SIG-M5 treated with dmso at 0.1 percent for 504 hours (cell line): Measurements from ENCODE around the gene NEXN.
A peak's percentile ranks its signal among the peaks of the same experiment; 100 is the strongest.

ENCODE experiments used
- DNase-seq: peaks from one replicate; lab custom pipeline; 2025; ENCODE audit not compliant: unreplicated experiment; lab: John Stamatoyannopoulos, UW

The NEXN gene

DNA sequence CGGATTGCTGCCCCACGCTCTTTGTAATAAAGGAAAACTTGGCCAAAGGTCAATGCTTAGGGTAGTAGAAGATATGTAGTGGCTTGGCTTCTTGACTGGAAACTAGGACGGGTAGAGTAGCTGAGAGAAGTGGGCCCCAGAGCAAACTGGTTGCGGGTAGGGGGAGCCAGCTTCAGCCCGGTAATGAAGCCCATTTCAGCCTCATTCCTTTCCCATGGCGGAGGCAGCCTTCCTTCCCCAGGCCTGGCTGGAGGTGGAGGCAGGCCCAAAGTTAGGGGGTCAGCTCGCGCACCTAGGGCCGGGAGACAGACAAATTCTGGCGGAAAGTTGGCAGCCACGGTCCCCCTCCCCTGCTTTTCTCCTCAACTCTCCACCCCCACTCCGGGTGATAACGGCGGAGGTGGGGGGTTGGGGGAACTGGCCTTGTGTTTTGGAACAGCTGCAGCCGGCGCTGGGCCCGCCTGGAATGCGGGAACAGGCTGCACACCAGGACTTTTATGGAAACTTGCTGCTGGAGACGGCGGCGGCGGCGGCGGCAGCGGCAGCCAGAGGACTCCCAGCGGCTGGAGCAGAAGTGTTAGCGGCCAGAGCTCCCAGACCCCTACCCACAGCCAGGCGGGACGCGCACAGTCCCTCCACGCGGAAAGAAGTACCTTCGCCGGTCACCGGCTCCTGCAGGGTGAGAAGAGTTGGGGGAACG, at the start of gene NEXN:
Gene NEXN, plus strand, starts transcription at position 544 of the 700 bp plus-strand sequence. CDS start 27,483 bp downstream, outside the sequence.
- no peak for DNase-seq

DNA sequence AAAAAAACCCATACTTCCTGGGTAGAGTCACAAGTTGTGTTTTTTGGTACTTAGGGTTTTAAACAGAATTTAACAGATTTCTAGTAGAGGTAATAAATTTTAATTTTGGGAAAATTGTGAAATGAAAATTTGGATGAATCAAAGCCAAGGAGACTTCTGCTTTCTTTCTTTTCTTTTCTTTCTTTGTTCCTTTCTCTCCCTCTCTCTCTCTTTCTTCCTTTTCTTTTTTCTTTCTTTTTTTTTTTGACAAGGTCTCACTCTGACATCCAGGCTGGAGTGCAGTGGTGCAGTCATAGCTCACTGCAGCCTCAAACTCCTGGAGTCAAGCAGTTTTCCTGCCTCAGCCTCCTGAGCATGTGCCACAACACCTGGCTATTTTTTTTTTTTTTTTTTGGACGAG, 46.9 kb upstream of the NEXN start:
- no peak for DNase-seq

DNA sequence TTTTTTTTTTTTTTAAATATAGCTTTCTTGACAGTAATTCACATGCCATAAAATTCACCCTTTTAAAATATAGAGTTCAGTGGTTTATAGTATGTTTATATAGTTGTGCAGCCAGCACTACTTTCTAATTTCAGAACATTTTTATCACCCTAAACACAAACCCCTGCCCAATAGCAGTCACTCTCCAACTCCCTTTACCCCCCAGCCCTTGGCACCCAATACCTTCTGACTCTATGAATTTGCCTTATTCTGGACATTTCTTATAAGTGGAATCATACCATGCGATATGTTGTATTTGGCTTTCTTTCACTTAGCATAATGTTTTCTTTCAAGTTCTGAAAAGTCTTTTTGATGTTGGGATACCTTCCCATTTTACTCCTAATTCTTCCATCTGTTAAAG, 42.5 kb upstream of the NEXN start:
- no peak for DNase-seq

DNA sequence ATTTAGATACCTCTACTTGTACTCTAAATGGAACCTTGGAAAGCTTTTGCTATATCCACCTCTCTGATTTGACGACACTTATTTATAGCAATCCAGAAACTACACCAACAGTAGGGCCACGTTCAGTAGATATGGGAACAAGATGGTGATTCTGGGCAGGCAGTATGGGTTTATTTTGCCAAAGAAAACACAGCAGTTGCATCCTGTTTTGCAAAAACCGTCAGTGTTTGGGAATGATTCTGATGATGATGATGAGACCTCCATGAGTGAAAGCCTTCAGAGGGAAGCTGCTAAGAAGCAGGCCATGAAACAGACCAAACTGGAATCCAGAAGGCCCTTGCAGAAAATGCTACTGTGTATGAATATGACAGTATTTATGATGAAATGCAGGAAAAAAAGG, 41.5 kb upstream of the NEXN start:
- DNase-seq, result no peak

DNA sequence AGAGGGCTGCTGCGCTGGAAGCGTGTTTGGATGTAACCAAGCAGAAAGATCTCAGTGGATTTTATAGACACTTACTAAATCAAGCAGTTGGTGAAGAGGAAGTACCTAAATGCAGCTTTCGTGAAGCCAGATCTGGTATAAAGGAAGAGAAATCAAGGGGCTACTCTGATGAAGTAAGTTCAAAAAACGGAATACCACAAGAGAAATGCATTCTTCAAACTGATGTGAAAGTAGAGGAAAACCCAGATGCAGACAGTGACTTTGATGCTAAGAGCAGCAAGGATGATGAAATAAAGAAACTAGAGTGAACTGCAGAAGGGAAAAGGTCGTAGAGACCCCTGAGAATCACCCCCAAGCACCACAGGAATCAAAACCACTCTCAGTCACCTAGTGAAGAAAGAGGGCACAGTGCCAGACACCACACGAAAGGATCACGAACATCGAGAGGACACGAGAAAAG, 40.8 kb upstream of the NEXN start:
- peak; percentile 60 for DNase-seq

DNA sequence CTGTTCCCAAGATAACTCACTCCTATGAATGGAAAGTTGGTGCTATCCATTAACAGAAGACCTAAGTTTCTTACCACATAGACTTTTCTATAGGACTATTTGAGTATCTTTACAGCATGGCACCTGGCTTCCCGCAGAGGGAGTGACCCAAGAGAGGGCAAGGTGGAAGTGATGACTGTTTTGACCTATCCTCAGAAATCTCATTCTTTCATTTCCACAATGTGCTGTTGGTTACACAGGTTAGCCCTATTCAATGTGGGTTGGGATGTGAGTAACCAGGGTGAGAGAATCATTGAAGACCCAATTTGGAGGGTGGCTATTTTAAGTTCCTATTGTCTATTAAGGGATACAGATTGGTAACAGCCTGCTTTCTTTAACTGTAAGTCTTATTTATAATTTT, 38.3 kb upstream of the NEXN start:
- no peak for DNase-seq

DNA sequence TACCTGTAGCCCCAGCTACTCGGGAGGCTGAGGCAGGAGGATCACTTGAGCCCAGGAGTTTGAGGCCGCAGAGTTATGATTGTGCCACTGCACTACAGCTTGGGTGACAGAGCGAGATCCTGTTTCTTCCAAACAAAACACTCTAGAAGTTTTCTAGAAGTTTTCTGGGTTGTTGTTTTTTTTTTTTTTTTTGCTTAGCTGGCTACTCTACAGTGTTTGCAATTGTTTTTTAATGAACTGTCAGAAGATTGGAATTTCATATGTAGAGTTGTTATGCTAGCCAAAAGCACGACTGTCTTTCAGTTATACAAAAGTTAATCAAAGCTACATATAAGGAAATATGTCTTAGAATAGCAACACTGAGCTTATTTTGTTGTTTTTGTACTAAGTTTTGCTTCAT, 30.9 kb upstream of the NEXN start:
- DNase-seq, result no peak

DNA sequence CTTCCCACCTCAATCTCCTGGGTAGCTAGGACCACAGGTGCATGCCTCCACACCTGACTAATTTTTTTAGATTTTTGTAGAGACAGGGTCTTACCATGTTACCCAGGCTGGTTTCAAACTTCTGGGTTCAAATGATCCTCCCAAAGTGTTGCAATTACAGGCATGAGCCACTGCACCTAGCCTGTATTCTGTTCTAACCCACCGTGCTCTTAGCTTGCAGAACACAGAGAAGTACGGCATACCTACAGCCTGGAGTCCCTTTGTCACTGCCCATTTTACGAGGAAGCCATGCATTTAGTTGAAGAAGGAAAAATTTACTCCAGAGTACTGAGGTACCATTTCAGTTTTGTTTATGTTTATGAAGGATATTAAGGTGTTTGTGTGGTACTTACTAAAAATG, 29.7 kb upstream of the NEXN start:
- DNase-seq, result no peak

DNA sequence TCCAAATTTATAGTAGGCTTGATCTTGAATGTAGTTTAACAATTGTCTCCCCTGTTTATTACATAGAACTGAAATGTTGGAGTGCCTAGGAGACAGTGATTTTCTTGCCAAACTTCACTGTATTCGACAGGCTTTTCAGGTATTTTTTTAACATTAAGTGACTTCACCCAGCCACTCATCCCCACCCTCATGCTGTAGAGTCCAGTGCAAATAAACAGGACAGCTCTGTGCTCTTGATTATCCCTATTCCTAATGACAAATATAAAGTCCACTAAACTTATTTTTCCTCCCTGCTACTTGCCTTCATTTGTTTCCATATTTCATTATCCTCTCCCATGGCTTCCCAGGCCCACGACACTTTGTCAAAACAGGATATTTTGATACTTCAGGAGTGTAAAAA, 29.2 kb upstream of the NEXN start:
- no peak for DNase-seq

DNA sequence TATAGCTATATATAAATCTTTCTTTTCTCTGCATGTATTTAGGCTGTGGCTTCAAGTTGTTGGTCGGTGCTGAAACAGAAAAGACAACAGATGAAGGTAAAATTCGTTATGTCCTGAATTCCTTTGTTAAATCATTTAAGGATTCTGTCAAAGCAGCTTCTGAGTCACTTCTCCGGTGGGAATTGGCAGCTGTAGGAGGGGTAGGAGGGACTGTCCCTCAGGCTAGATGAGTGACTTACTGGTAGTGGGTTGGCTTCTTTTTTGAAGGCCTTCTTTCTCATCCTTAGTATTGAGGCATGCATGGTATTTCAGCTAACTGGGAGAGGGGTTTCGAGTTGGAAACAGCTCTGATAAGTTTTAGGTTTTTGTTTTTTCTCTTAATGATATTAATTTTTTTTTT, 22.1 kb upstream of the NEXN start:
- DNase-seq, result no peak

DNA sequence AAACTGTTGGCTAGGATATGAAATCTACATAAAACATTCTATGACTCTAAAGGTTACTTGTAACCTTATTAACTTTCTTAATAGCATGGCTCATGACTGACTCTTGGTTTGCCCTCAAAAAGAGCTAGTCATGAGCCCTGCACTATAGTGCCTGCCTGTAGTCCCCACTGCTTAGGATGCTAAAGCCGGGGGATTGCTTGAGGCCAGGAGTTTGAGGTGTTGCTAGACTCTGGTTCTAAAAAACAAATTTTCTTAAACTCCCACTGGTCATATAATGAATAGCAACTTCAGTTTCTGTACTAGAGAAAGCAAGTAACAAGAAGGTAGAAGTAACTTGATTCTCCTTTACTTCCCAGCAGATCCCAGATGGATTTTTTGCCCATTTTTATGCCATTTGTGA, 15.8 kb upstream of the NEXN start:
- DNase-seq, result no peak

DNA sequence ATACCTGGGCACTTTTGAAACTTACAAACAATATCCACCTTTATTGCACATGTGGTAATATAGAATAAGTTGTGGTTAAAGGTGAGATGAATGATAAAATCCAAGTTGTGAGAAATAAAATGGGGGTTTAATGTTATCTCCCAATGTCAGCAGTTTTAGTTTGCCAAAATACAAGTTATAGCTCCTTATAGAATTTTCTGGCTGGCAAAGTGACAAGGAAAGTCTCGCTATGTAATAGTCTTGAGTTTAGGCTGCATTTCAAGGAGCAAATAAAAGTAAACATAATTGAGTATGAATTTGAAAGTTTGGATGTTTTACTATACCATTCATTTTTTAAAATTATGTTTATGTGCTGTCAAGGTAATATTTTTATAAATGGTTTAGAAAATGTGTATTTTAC, 15.0 kb upstream of the NEXN start:
- DNase-seq, result no peak

DNA sequence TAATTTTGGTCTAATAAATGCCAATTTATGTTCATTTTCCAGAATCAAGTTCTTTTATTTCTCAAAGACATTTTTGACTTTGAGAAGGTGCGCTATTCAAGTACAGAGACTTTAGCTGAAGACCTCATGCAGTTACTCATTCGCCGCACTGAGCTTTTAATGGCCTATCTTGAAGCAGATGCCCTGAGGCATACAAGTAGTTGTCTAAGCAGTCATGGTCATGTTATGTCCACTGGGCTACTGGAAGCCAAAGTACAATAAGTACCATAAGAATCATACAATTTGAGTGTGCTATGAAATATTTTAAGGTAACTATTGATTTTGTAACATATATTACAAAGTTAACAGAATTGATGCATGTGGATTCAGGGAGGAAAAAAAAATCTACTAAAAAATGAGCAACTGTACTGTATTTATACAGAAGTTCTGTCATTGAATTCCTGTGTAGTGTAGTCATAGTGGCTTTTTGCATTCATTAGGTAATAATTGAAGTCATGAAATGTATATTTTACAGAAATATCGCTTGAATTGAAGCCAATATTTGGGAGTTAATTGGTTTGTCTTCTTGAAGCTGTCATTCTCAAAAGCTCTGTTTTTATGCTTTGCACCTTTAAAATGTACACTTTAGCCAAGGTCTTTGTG, 13.5 kb upstream of the NEXN start:
- DNase-seq, result no peak

DNA sequence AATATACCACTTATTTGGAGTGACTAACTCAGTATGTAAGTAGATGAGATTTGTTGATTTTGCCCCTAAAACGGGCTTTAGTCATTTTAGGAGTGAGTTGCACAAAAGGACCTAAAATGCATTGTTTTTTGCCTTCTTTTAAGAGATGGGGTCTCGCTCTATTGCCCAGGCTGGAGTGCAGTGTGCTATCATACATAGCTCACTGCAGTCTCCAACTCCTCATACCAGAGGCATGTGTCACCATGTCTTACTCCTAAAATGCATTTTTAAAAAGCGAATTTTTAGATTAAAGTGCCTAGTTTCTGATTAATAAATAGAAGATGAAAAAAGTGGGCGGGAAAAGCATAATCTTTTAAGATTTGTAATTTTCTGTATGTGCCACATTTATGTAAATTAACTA, 11.5 kb upstream of the NEXN start:
- DNase-seq, result no peak

DNA sequence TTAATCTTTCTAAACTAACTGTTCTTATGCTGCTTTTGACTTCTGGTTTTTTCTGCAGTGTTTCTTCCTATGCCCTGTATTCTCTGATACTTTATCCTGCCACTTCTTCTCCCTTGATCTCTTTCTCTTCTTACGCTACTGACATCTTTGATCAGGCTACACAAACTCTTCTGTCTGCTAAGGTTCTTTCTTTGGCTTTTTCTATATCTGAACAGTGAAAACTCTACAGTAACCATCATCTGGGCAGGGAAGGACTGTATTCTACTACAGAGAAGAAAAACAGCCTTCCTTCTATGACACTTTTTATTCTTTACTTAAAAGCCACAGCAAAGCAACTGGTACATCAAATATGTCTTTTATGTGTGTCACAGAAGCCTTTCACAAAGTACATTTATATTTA, 7.4 kb upstream of the NEXN start:
- DNase-seq, result no peak

DNA sequence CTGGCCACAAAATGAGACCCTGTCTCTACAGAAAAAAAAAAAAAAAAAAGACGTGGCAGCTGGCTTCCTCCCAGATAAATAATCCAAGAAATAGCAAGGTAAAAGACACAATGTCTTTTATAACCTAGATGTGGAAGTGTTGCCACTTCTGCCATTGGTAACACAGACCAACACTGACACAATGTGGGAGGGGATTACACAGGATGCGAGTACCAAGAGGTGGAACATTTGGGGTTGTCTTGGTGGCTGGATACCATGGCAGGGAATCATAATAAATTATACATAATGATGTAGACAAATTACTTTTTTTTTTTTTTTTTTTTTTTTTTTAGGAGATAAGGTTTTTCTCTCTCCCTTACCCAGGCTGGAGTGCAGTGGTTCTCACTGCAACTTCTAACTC, 6.0 kb upstream of the NEXN start:
- no peak for DNase-seq

DNA sequence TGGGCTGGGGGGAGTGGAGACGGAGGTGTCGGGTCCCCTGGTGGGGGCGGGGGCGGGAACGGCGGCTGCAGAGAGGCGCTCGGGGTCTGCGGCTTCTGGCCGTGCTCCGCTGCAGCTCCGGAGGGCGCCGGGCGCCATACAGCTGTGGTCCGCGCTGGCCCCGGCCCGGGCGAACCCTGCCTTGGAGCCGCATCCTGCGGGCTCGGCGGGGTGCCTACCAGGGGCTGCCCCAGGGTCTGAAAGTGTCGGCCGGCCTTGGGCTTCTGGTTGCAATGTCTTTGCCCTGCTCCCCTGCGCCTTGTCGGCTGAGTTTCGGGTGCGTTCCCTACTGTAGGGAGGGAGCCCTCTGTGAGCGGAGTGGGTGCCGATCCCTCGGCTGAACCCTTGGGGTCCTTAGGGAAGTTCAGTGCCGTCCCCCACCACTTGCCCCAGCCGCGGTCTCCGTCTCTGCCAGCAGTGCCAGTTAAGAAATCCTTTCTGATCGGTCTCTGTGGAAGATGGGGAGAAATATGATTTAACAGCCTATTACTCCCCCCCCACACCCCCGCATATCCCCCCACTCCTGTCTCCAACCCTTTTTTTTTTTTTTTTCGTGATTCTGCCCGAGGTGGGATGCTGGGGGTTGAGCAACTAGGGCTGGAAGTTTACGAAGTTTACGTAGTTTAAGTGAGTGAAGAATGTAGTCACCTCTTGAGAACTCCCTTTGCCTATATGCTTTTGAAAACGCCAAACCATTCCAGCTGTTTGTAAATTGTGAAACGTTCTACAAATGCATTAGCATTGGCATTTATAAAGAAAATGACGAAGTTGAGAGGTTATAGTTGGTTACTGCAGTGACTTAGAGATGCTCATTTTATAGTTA, 588 bp downstream of the NEXN start:
- no peak for DNase-seq

DNA sequence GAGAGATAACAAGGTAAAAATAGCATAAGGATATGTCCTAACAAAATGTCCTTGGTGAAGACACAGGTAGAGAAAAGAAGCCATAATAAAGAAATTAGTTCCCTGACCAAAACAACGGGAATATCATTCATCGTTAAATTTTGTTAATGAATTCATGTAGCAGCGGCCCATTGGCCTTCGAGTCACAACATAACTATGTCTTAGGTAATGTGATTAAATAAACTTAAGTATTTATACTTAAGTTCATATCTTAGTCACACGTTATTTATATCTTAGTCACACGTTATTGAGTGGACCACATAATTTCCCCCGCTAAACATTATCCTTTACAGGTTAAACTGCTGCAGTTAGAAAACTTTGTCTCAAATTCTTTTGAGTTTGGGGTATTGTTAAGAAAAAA, 1.2 kb downstream of the NEXN start:
- DNase-seq, result no peak

DNA sequence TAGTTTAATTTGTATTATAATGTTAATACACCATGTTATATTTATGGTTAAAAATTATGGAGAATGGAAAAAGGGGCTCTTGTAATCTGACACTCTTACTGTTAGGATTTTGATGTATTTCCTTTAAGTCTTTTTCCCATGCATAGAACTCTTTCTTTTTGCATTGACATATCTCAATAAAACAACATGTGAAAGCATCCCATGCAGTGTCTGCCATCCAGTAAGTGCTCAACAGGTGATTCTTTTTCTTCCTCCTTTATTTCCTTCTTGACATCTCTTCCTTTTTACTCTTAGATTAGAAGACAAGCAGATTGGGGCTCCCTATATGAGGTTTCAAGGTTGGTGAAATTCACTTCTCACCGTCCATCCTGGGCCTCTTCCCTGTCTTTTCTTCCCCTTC, 2.8 kb downstream of the NEXN start:
- no peak for DNase-seq

DNA sequence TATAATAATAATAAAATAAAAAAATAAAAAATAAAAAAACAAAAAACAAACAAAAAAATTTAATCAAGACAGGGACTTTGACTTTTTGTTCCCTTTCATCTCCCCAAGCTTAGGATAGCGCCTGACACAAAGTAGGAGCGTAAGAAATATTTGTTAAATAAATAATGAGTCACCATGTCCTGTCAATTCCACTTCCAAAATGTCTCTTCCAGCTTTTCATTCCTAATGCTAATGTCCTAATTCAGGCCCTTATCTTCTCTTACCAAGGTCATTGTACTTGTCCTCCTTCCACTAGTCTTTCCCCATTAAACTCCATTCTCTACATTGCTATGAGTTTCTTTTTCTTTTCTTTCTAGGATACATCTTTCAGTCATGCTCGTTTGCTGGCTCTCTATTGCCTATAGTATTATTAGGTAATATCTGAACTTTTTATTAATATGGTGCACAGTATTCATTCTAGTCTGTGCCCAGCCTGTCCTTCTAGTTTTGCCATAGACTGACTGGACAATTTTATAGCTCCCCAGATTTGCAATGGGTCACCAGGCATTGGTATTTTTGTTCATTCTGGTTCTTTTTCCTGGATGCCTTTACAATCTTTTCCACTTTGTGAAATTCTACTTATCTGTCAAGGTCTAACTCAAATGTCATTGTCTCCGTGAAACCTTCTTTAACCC, 11.4 kb downstream of the NEXN start:
- no peak for DNase-seq

DNA sequence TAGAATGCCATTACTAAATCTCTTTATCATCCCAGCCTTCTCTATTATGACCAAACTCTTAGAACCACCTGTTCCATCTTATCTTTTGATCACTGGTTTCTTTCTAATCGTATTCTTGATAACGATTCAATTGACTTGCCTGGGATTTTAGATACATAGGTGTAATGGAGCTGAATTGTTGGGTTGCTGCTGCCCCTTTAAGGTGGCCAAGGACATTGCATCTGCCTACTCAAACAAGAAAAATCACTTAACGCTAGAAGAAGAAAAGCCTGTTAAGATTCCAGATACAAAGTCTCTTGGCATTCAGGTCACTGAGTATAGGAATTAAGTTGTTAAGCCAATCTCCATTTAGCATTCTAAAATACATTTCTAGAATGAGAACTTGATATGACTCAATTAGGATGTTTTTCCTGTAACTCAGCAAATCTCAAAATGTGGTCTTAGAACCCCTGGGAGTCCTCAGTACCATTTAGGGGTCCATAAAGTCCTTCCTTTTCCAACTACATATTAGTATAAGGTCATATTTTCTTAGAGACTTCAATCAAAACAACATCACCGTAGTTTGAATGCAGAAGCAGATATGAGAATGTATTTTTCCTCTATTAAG, 12.4 kb downstream of the NEXN start:
- DNase-seq, result peak; percentile 32
